CD4-positive, alpha-beta memory T cell (primary cell): ENCODE results near the gene CD69. TPM values are rescaled to one million over a fixed set of nuclear protein-coding genes. Genes with fewer than 3 reads are reported as not detected.

Experiments used
- CTCF ChIA-PET: fragments of 350-600 bp; sonication (Branson Sonifier 250); formaldehyde crosslinking; loops from one replicate; lab custom pipeline; 2021; ENCODE audit warnings: inconsistent platforms; ENCODE audit not compliant: partially characterized antibody; lab: Charles Lee
- POLR2A ChIA-PET: fragments of 350-600 bp; sonication (Branson Sonifier 250); formaldehyde crosslinking; loops from one replicate; lab custom pipeline; 2021; ENCODE audit not compliant: partially characterized antibody; lab: Charles Lee
- DNase-seq, 5 donors: peaks; one replicate each; pipeline versions ENCODE4 v3.0.0 to v3.0.0-alpha.2; 2020 to 2022; ENCODE audit warnings: mixed read lengths in 1 of 5
- H3K27ac ChIP-seq: one replicate; pipeline ENCODE4 v1.7.0; 2013; ENCODE audit warnings: low read depth, low read length
- H3K27me3 ChIP-seq: 2 replicates; pipeline ENCODE4 v1.7.0; 2013; ENCODE audit warnings: mild to moderate bottlenecking, low read length, moderate library complexity; ENCODE audit not compliant: insufficient read depth
- H3K36me3 ChIP-seq: 2 replicates; pipeline ENCODE4 v1.7.0; 2013; ENCODE audit warnings: mild to moderate bottlenecking, low read length, moderate library complexity; ENCODE audit not compliant: insufficient read depth
- H3K4me1 ChIP-seq: 2 replicates; pipeline ENCODE4 v1.7.0; 2013; ENCODE audit warnings: mild to moderate bottlenecking, low read length, moderate library complexity; ENCODE audit not compliant: insufficient read depth
- H3K4me3 ChIP-seq, 2 donors: one replicate each; pipeline ENCODE4 v1.7.0; 2013; ENCODE audit warnings: low read length in 2 of 2, mild to moderate bottlenecking in 1 of 2
- H3K9me3 ChIP-seq, 2 donors: one replicate each; pipeline ENCODE4 v1.7.0; 2013; ENCODE audit warnings: low read length in 2 of 2, control low read depth in 1 of 2; ENCODE audit not compliant: control insufficient read depth in 1 of 2
- H3K27ac Mint-ChIP-seq, 7 donors: one replicate each; pipeline ENCODE4 v1.8.0; 2020 to 2021; ENCODE audit warnings: mixed read lengths in 7 of 7, mild to moderate bottlenecking in 6 of 7, inconsistent platforms in 3 of 7, moderate library complexity in 3 of 7
- H3K27me3 Mint-ChIP-seq, 2 donors: one replicate each; pipeline ENCODE4 v1.8.0; 2020 to 2021; ENCODE audit warnings: mixed read lengths in 2 of 2
- H3K36me3 Mint-ChIP-seq, 2 donors: one replicate each; pipeline ENCODE4 v1.8.0; 2020 to 2021; ENCODE audit warnings: mixed read lengths in 2 of 2, inconsistent platforms in 1 of 2, mild to moderate bottlenecking in 1 of 2
- H3K4me1 Mint-ChIP-seq, 4 donors: one replicate each; pipeline ENCODE4 v1.8.0; 2020 to 2021; ENCODE audit warnings: mixed read lengths in 4 of 4, mild to moderate bottlenecking in 1 of 4
- H3K4me3 Mint-ChIP-seq, 8 donors: one replicate each; pipeline ENCODE4 v1.8.0; 2020 to 2021; ENCODE audit warnings: mixed read lengths in 8 of 8, mild to moderate bottlenecking in 7 of 8, moderate library complexity in 6 of 8, inconsistent platforms in 3 of 8
- H3K9me3 Mint-ChIP-seq, 8 donors: one replicate each; pipeline ENCODE4 v1.8.0; 2020 to 2021; ENCODE audit warnings: mixed read lengths in 8 of 8, mild to moderate bottlenecking in 5 of 8, inconsistent platforms in 3 of 8, moderate library complexity in 1 of 8
- intact Hi-C: fragments of 100-400 bp; cut with micrococcal nuclease; formaldehyde crosslinking; loops from one replicate; pipeline ENCODE4 v1.15.1; 2023
- polyA plus RNA-seq, 2 donors: library from polyadenylated mRNA; unstranded; fragments of 300-500 nt; fragmentation: Illumina TruSeq; gene quantifications; one replicate each; pipeline ENCODE4 v1.2.3, GENCODE V29; 2021
- total RNA-seq, 2 experiments: library from RNA; stranded (reverse); gene quantifications; one replicate each; pipeline ENCODE4 v1.2.3, GENCODE V29; 2021

The CD69 gene
- total and polyA plus RNA-seq, 4 experiments from 2014 or later = 31.0 to 1,121 (median 90.3) TPM

DNA sequence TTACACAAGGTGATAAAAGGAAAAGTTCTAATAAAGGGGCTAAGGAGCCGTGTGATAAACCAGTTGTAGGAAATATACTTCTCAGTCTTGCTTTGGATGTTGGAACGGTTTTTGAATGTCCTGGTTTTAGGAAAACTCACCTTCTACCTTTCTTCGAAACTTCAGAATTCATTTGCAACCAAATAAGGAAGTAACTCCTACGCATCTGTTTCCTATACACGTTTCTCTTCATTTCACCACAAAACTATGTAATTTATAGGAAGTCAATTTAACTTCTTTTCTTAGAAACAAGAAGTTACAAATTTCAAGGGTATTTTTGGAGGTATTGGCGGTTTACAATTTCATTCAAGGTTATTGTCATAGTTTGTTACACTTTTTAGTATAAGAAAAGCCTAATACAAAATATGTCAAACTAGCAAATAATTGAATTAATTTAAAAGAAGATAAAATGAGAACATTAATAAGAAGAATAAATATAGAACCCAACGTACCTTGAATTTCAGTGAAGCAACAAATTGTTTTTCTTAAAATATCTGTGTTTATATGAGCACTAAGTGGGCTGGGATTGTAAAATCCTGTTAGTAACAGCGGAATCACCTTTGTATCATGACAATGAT lies 33.2 kb upstream of the CD69 start:
- H3K9me3 ChIP-seq = no peaks in the 10 kb centered on the region
- peaks cover 0 to 2% of the 10 kb centered on the region in 2 donors for H3K27me3 Mint-ChIP-seq
- H3K27ac ChIP-seq = no peak overlapping the region
- CTCF ChIA-PET = interaction anchor here (1.0 to 10.7 kb wide), 5 partner anchors 9 to 42 kb away, joined by 3 to 889 read pairs (median 4); partner anchors contain the start of gene CD69
- H3K4me1 ChIP-seq = peaks cover 57% of the 10 kb centered on the region
- H3K4me3 ChIP-seq = no peak overlapping the region
- H3K36me3 Mint-ChIP-seq = no peaks in the 10 kb centered on the region
- no peaks in the 10 kb centered on the region for H3K36me3 ChIP-seq
- peaks cover 0 to 2% (median 0%) of the 10 kb centered on the region in 8 donors for H3K9me3 Mint-ChIP-seq
- peaks cover 35 to 53% (median 46%) of the 10 kb centered on the region in 4 donors for H3K4me1 Mint-ChIP-seq
- H3K27me3 ChIP-seq = no peaks in the 10 kb centered on the region
- peak overlapping the region; percentile 48 to 84 (median 58) for H3K4me3 Mint-ChIP-seq
- POLR2A ChIA-PET = interaction anchor here (0.7 to 7.4 kb wide), 8 partner anchors 13 to 146 kb away, joined by 3 to 422 read pairs (median 4); partner anchors contain the start of gene CD69
- peak in 3 of 5 donors; percentile 21 to 35 (median 31) for DNase-seq
- H3K27ac Mint-ChIP-seq = peak overlapping the region; percentile 50 to 86 (median 61)
- intact Hi-C loops = loop anchor here (2.0 kb wide), 1 partner anchor 13 kb away; no protein-coding TSS in a partner anchor

DNA sequence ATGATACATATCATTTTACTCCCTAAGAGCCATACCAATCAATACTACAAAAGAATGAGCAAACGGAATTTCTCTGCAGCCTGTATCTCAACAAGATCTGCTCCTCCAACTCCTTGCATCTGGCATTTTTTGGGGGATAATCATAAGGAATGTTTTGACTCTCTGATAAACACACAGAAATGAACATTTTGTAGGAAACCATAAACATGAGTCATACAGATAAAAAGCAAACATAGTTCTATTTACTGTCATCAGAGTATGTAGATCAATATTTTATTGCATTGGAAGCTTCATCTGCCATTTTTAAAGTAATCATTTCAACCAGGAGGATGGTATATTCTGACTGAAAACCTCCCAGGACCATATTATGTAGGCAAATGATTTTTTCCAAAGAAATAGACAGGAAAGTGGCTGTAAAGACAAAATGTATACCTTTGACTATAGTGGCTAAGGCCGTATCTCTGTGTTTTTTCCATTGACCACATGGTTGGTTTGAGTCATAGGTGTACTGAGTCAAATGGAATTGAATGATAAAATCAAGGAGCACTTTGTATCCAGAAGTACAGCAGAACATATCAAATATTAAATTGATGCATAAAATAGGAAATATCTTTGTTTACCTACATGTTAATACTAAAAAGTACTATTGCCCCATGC lies 32.4 kb upstream of the CD69 start:
- no peaks in the 10 kb centered on the region for H3K36me3 Mint-ChIP-seq
- Histone ChIP-seq H3K27me3 (no peaks in the 10 kb centered on the region), H3K36me3 (no peaks in the 10 kb centered on the region), H3K4me3 (no peak overlapping the region), H3K4me1 (peaks cover 57% of the 10 kb centered on the region), H3K27ac (no peak overlapping the region), H3K9me3 (no peaks in the 10 kb centered on the region)
- intact Hi-C loops = no loop called here
- ChIA-PET CTCF (interaction anchor here (0.9 to 1.7 kb wide), 3 partner anchors 17 to 43 kb away, joined by 3 to 19 read pairs (median 3); no protein-coding TSS in a partner anchor), POLR2A (interaction anchor here (0.9 to 1.8 kb wide), 4 partner anchors 11 to 34 kb away, joined by 3 to 9 read pairs (median 4); partner anchors contain the start of gene CD69)
- H3K4me1 Mint-ChIP-seq = peaks cover 34 to 52% (median 47%) of the 10 kb centered on the region in 4 donors
- H3K27me3 Mint-ChIP-seq = peaks cover 0 to 2% of the 10 kb centered on the region in 2 donors
- peaks cover 0 to 2% (median 0%) of the 10 kb centered on the region in 8 donors for H3K9me3 Mint-ChIP-seq
- H3K4me3 Mint-ChIP-seq = peak overlapping the region in 5 of 8 donors; percentile 9 to 84 (median 58)
- no peak for DNase-seq
- H3K27ac Mint-ChIP-seq = peak overlapping the region in 1 of 7 donors; percentile 86

DNA sequence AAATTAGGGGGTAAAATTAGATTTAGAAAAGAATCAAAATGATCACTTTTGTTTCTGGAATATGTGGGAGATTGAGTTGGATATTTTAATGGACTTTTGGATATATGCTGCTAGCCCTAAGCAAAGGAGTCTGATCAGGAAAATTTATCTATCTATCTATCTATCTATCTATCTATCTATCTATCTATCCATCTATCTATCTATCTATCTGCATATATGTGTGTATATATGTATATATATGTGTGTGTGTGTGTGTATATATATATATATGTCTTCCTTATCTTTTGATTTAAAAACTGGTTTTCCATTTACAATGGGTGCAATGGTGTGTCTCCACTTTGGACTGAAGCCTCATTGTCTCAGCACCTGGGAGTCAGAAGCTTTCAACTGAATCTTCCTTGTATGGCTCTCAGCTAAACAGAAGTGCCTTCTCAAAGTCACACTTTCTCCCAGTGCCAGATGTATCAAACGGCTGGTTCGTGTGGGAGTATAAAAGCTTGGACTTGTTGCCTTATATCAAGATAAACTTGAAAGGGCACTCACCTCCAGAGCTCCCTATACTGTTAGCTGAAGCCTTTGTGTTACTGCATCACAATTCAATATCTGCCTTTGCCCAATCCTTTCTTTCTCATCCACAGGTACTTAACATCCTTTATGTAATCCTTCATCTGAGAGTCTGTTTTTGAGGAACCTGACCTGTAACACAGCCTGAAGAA lies 31.6 kb upstream of the CD69 start:
- Histone ChIP-seq H3K27me3 (no peaks in the 10 kb centered on the region), H3K4me1 (peaks cover 55% of the 10 kb centered on the region), H3K4me3 (no peak overlapping the region), H3K9me3 (no peaks in the 10 kb centered on the region), H3K27ac (no peak overlapping the region), H3K36me3 (no peaks in the 10 kb centered on the region)
- Mint-ChIP-seq H3K27me3 (peaks cover 0 to 2% of the 10 kb centered on the region in 2 donors), H3K4me1 (peaks cover 32 to 56% (median 44%) of the 10 kb centered on the region in 4 donors), H3K4me3 (peak overlapping the region in 1 of 8 donors; percentile 16), H3K27ac (peak overlapping the region in 1 of 7 donors; percentile 52), H3K9me3 (peaks cover 0 to 2% (median 0%) of the 10 kb centered on the region in 8 donors), H3K36me3 (no peaks in the 10 kb centered on the region)
- ChIA-PET POLR2A (interaction anchor here (0.9 to 1.8 kb wide), 4 partner anchors 10 to 34 kb away, joined by 3 to 9 read pairs (median 4); partner anchors contain the start of gene CD69), CTCF (interaction anchor here (0.9 to 1.7 kb wide), 3 partner anchors 16 to 42 kb away, joined by 3 to 19 read pairs (median 3); no protein-coding TSS in a partner anchor)
- intact Hi-C loops = no loop called here
- no peak for DNase-seq

DNA sequence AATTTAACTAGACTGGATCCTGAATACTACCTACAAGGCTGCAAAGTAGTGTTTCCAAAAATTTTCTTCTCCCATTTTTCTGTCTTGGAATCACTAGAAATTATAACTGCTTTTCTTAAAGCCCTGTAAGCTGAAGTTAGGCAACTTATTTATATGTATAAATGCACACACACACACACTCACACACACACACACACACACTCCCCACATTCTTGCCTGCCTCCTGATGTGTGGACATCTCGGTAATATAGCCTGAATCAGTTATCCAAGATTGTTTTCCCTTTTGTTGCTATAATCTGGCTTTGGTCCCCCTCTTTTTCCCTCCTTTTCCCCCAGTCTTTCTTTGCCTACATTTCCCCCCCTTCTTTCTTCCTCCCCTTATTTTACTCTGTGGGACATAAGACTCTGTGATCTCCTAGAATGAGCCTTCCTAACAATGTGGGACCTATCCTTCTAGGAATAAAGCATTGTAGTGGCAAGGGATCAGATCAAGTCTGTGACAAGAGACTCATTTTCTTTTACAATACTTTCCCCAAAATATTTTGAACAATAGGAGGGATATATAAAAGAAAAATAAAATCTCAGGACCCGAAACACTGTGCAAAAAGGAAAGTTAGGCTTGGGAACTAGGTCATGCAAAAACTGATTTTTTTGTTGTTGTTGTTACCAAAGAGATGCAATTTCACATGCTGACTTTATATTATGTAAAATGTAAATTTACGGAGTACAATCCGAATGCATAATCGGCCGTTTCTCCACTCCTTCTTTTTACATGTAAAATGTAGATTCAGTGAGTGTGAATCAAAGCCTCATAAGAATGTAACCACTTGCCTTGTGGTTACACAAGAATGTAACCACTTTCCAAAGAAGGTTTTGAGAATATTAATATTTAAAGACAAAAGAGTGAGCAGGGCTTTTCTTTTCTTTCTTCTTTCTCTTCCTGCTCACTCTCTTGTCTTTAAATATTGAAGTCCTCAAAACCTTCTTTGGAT lies 26.3 kb upstream of the CD69 start:
- Histone ChIP-seq H3K4me3 (no peak overlapping the region), H3K27ac (no peak overlapping the region), H3K36me3 (no peaks in the 10 kb centered on the region), H3K27me3 (no peaks in the 10 kb centered on the region), H3K4me1 (peaks cover 11% of the 10 kb centered on the region), H3K9me3 (no peaks in the 10 kb centered on the region)
- POLR2A ChIA-PET = no interaction called here
- no peak for DNase-seq
- Mint-ChIP-seq H3K27ac (peak overlapping the region in 1 of 7 donors; percentile 73), H3K36me3 (no peaks in the 10 kb centered on the region), H3K4me3 (no peak overlapping the region), H3K4me1 (peaks cover 6 to 23% (median 15%) of the 10 kb centered on the region in 4 donors), H3K9me3 (peaks cover 0 to 2% (median 0%) of the 10 kb centered on the region in 8 donors), H3K27me3 (no peaks in the 10 kb centered on the region)
- CTCF ChIA-PET = interaction anchor here (0.7 kb wide), 1 partner anchor 11 kb away, joined by 3 read pairs; no protein-coding TSS in a partner anchor
- intact Hi-C loops = no loop called here

DNA sequence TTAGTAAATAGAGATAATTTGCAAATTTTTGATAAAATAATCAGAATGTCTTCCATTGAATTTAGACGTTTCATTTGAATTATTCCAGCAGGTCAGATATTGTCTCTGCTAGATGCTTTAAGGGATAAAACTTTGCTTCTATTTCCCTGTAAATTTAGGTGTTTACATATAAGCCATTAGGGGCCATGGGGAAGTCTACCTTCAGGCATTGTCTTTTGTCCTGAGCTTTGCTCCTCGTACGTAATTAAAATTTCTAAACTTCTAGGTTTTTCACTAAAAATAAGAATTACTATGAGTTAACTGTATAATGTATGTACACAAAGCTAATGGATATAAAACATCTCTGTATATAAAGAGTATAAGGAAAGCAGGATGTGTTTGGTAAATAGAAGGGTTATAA lies 24.1 kb upstream of the CD69 start:
- Histone ChIP-seq H3K27ac (no peak overlapping the region), H3K36me3 (no peaks in the 10 kb centered on the region), H3K27me3 (no peaks in the 10 kb centered on the region), H3K4me3 (no peak overlapping the region), H3K4me1 (peaks cover 23% of the 10 kb centered on the region), H3K9me3 (no peaks in the 10 kb centered on the region)
- no peaks in the 10 kb centered on the region for H3K27me3 Mint-ChIP-seq
- DNase-seq = no peak
- intact Hi-C loops = no loop called here
- peaks cover 0 to under 1% (median 0%) of the 10 kb centered on the region in 8 donors for H3K9me3 Mint-ChIP-seq
- POLR2A ChIA-PET = interaction anchor here (1.2 to 2.8 kb wide), 5 partner anchors 10 to 26 kb away, joined by 3 to 7 read pairs (median 4); partner anchors contain the start of gene CD69
- CTCF ChIA-PET = interaction anchor here (0.8 to 1.3 kb wide), 4 partner anchors 10 to 34 kb away, joined by 3 to 7 read pairs (median 3); no protein-coding TSS in a partner anchor
- no peak overlapping the region for H3K4me3 Mint-ChIP-seq
- H3K36me3 Mint-ChIP-seq = no peaks in the 10 kb centered on the region
- peaks cover 15 to 42% (median 31%) of the 10 kb centered on the region in 4 donors for H3K4me1 Mint-ChIP-seq
- H3K27ac Mint-ChIP-seq = no peak overlapping the region

DNA sequence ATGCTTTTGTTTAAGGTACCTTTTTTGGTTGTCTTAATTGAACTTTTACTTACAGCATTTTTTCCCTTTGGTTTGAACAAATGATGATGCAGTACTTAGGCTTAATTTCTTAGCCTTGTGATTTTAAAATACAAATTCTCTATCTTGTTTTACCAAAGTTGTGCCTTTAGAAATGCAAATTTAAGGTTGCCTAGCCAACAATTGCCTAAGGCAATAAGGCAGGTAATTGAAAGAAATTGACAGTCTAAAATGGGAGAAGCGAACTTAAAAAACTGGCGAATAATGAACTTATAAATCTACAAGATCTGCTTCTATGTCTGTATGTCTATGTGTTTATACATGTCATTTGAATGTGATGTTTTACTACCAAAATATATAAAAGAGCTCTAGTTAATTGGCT lies 23.6 kb upstream of the CD69 start:
- H3K36me3 ChIP-seq = no peaks in the 10 kb centered on the region
- H3K9me3 ChIP-seq = no peaks in the 10 kb centered on the region
- intact Hi-C loops = no loop called here
- no peaks in the 10 kb centered on the region for H3K27me3 ChIP-seq
- Mint-ChIP-seq H3K36me3 (no peaks in the 10 kb centered on the region), H3K9me3 (peaks cover 0 to 4% (median 0%) of the 10 kb centered on the region in 8 donors), H3K4me1 (peaks cover 19 to 47% (median 36%) of the 10 kb centered on the region in 4 donors), H3K27ac (no peak overlapping the region), H3K27me3 (no peaks in the 10 kb centered on the region), H3K4me3 (no peak overlapping the region)
- no peak for DNase-seq
- no peak overlapping the region for H3K4me3 ChIP-seq
- ChIA-PET POLR2A (interaction anchor here (1.2 to 2.8 kb wide), 5 partner anchors 9 to 26 kb away, joined by 3 to 7 read pairs (median 4); partner anchors contain the start of gene CD69), CTCF (interaction anchor here (0.9 to 1.3 kb wide), 4 partner anchors 10 to 34 kb away, joined by 3 to 7 read pairs (median 4); no protein-coding TSS in a partner anchor)
- peaks cover 23% of the 10 kb centered on the region for H3K4me1 ChIP-seq
- no peak overlapping the region for H3K27ac ChIP-seq
